CD4-positive, alpha-beta T cell (primary cell): ENCODE measurements around the gene C1QTNF6. TPM values are rescaled to one million over a fixed set of nuclear protein-coding genes. Genes with fewer than 3 reads are reported as not detected.

Experiments
- ATAC-seq: fragments of 200-7000 bp; cut with Tn5 transposase; one replicate; pipeline ENCODE4 v1.10.0; 2022; ENCODE audit warnings: mild to moderate bottlenecking; ENCODE audit not compliant: poor library complexity
- CTCF ChIA-PET: fragments of 350-600 bp; sonication (Branson Sonifier 250); formaldehyde crosslinking; loops from one replicate; lab custom pipeline; 2021; ENCODE audit warnings: antibody characterized with exemption, inconsistent platforms; lab: Charles Lee
- POLR2A ChIA-PET: fragments of 350-600 bp; sonication (Branson Sonifier 250); formaldehyde crosslinking; loops from one replicate; lab custom pipeline; 2021; ENCODE audit warnings: antibody characterized with exemption, inconsistent platforms; lab: Charles Lee
- DNase-seq, 14 experiments: peaks; one replicate each; pipeline ENCODE4 v3.0.0-alpha.2; 2013 to 2020; ENCODE audit warnings: mixed read lengths in 2 of 14
- H3K27ac ChIP-seq, 2 donors: one replicate each; pipeline versions ENCODE4 v1.5.1 to v1.7.0; 2013; ENCODE audit warnings: low read length in 2 of 2, low read depth in 1 of 2, mild to moderate bottlenecking in 1 of 2
- H3K27me3 ChIP-seq, 2 experiments: 1 replicate in 1 of 2; 2 replicates in 1 of 2; pipeline versions ENCODE4 v1.6.1 to v1.7.0; 2013; ENCODE audit warnings: low read length in 2 of 2, control low read depth in 1 of 2, mild to moderate bottlenecking in 1 of 2, moderate library complexity in 1 of 2; ENCODE audit not compliant: insufficient read depth in 2 of 2, control insufficient read depth in 1 of 2
- H3K36me3 ChIP-seq: one replicate; pipeline ENCODE4 v1.6.1; 2013; ENCODE audit warnings: low read length, control low read depth; ENCODE audit not compliant: insufficient read depth
- H3K4me1 ChIP-seq: one replicate; pipeline ENCODE4 v1.6.1; 2013; ENCODE audit warnings: low read length, control low read depth; ENCODE audit not compliant: insufficient read depth
- H3K4me3 ChIP-seq: one replicate; pipeline ENCODE4 v1.5.1; 2013; ENCODE audit warnings: mild to moderate bottlenecking, low read length, moderate library complexity
- H3K9me3 ChIP-seq, 2 experiments: 1 replicate in 1 of 2; 2 replicates in 1 of 2; pipeline versions ENCODE4 v1.6.1 to v1.7.0; 2013; ENCODE audit warnings: low read length in 2 of 2, mild to moderate bottlenecking in 2 of 2, control low read depth in 1 of 2, moderate library complexity in 1 of 2; ENCODE audit not compliant: control insufficient read depth in 1 of 2, insufficient read depth in 1 of 2
- H3K27ac Mint-ChIP-seq: one replicate; pipeline ENCODE4 v1.8.0; 2020; ENCODE audit warnings: mixed read lengths
- H3K27me3 Mint-ChIP-seq: one replicate; pipeline ENCODE4 v1.8.0; 2021; ENCODE audit warnings: mixed read lengths
- H3K36me3 Mint-ChIP-seq: one replicate; pipeline ENCODE4 v1.8.0; 2021; ENCODE audit warnings: low read depth, mixed read lengths
- H3K4me1 Mint-ChIP-seq: one replicate; pipeline ENCODE4 v1.8.0; 2021; ENCODE audit warnings: low read depth, mixed read lengths
- H3K4me3 Mint-ChIP-seq: one replicate; pipeline ENCODE4 v1.8.0; 2020; ENCODE audit warnings: mild to moderate bottlenecking, mixed read lengths
- H3K9me3 Mint-ChIP-seq: one replicate; pipeline ENCODE4 v1.8.0; 2020; ENCODE audit warnings: mixed read lengths
- CTCF ChIP-seq: fragments of 200-600 bp; IDR thresholded peaks from one replicate; pipeline ENCODE4 v1.8.0; 2022; ENCODE audit warnings: antibody characterized with exemption, mild to moderate bottlenecking
- intact Hi-C, 2 experiments: fragments of 100-400 bp; cut with DNase I in 1 of 2; cut with micrococcal nuclease in 1 of 2; formaldehyde crosslinking; loops; one replicate each; pipeline versions ENCODE4 v1.15.1 to v1.9.0; 2023 to 2025; cut with DNase I, micrococcal nuclease
- total RNA-seq, 174 experiments: library from RNA in 2 of 174; stranded (reverse) in 2 of 174; gene quantifications; one replicate each; pipeline ENCODE4 v1.2.3 and lab custom pipeline; 2021 to 2026

Gene C1QTNF6
- total RNA-seq, 2 experiments from 2014 or later: 11.9 to 12.1 TPM

GRCh38 chr22:37137131-37137530 lies 50.9 kb downstream of the C1QTNF6 start:
- Histone ChIP-seq H3K36me3 (peaks cover 97% of the 10 kb centered on the region), H3K4me1 (peaks cover 17% of the 10 kb centered on the region), H3K4me3 (no peak overlapping the region), H3K27ac (no peak overlapping the region), H3K27me3 (no peaks in the 10 kb centered on the region), H3K9me3 (no peaks in the 10 kb centered on the region)
- TF ChIP-seq CTCF: no peak
- Mint-ChIP-seq H3K4me1 (no peaks in the 10 kb centered on the region), H3K27me3 (no peaks in the 10 kb centered on the region), H3K9me3 (no peaks in the 10 kb centered on the region), H3K36me3 (peaks cover 72% of the 10 kb centered on the region), H3K4me3 (no peak overlapping the region), H3K27ac (peak overlapping the region; percentile 50)
- intact Hi-C loops: no loop called here
- ATAC-seq: no peak
- POLR2A ChIA-PET: interaction anchor here (1.0 kb wide), 1 partner anchor 15 kb away, joined by 3 read pairs; no protein-coding TSS in a partner anchor
- no peak for DNase-seq
- CTCF ChIA-PET: interaction anchor here (0.9 kb wide), 1 partner anchor 15 kb away, joined by 3 read pairs; no protein-coding TSS in a partner anchor

GRCh38 chr22:37135023-37135422 lies 53.0 kb downstream of the C1QTNF6 start:
- H3K27ac ChIP-seq: no peak overlapping the region
- ATAC-seq: no peak
- H3K4me3 Mint-ChIP-seq: no peak overlapping the region
- ChIA-PET CTCF (no interaction called here), POLR2A (interaction anchor here (1.2 kb wide), 1 partner anchor 13 kb away, joined by 3 read pairs; no protein-coding TSS in a partner anchor)
- H3K27me3 ChIP-seq: no peaks in the 10 kb centered on the region
- H3K4me1 ChIP-seq: peaks cover 10% of the 10 kb centered on the region
- peaks cover 75% of the 10 kb centered on the region for H3K36me3 Mint-ChIP-seq
- no peak for TF ChIP-seq CTCF
- no peaks in the 10 kb centered on the region for H3K4me1 Mint-ChIP-seq
- intact Hi-C loops: no loop called here
- no peaks in the 10 kb centered on the region for H3K9me3 ChIP-seq
- no peaks in the 10 kb centered on the region for H3K27me3 Mint-ChIP-seq
- no peak for DNase-seq
- no peak overlapping the region for H3K4me3 ChIP-seq
- no peak overlapping the region for H3K27ac Mint-ChIP-seq
- H3K9me3 Mint-ChIP-seq: no peaks in the 10 kb centered on the region
- peaks cover 94% of the 10 kb centered on the region for H3K36me3 ChIP-seq

- Histone ChIP-seq H3K4me1 (peaks cover 2% of the 10 kb centered on the region), H3K27ac (peak overlapping the region in 1 of 2 donors; percentile 16), H3K4me3 (no peak overlapping the region), H3K27me3 (no peaks in the 10 kb centered on the region), H3K9me3 (no peaks in the 10 kb centered on the region), H3K36me3 (peaks cover 90% of the 10 kb centered on the region)
- H3K27ac Mint-ChIP-seq: no peak overlapping the region
- ChIA-PET POLR2A (interaction anchor here (1.2 kb wide), 1 partner anchor 11 kb away, joined by 3 read pairs; no protein-coding TSS in a partner anchor), CTCF (no interaction called here)
- no peak for TF ChIP-seq CTCF
- H3K4me1 Mint-ChIP-seq: no peaks in the 10 kb centered on the region
- ATAC-seq (no peak), DNase-seq (no peak)
- no peaks in the 10 kb centered on the region for H3K9me3 Mint-ChIP-seq
- intact Hi-C loops: no loop called here
- peaks cover 65% of the 10 kb centered on the region for H3K36me3 Mint-ChIP-seq
- H3K4me3 Mint-ChIP-seq: no peak overlapping the region
- H3K27me3 Mint-ChIP-seq: no peaks in the 10 kb centered on the region
These were observed 54.6 kb downstream of the C1QTNF6 start for GRCh38 chr22:37133304-37134018.
